ENCODE data around the gene CEP192.

DNA sequence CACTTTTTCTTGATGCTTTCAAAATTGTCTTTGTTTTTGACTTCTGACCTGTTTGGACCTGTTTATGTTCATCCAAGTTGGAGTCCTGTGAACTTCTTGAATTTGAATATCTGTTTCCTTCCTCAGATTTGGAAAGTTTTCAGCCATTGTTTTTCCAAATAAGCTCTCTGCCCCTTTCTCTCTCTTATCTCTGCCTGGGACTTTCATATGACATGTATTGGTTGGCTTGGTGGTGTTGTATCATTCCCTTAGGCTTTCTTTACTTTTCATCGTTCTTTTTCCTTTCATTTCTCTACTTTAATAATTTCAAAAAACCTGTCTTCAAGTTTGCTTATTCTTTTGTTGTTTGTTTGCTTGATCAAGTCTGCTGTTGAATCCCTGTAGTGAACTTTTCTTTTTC lies 167.3 kb downstream of the CEP192 start:
- TF ChIP-seq, protein P1, sequence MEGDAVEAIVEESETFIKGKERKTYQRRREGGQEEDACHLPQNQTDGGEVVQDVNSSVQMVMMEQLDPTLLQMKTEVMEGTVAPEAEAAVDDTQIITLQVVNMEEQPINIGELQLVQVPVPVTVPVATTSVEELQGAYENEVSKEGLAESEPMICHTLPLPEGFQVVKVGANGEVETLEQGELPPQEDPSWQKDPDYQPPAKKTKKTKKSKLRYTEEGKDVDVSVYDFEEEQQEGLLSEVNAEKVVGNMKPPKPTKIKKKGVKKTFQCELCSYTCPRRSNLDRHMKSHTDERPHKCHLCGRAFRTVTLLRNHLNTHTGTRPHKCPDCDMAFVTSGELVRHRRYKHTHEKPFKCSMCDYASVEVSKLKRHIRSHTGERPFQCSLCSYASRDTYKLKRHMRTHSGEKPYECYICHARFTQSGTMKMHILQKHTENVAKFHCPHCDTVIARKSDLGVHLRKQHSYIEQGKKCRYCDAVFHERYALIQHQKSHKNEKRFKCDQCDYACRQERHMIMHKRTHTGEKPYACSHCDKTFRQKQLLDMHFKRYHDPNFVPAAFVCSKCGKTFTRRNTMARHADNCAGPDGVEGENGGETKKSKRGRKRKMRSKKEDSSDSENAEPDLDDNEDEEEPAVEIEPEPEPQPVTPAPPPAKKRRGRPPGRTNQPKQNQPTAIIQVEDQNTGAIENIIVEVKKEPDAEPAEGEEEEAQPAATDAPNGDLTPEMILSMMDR (IDR thresholded peaks at IDR 0.05 in 8 of 11, conservative IDR thresholded peaks at IDR 0.05 in 3 of 11): no peak
- no peak for TF ChIP-seq POLR2AphosphoS5 (IDR thresholded peaks at IDR 0.05)
- no peak for TF ChIP-seq POLR2A (IDR thresholded peaks at IDR 0.05)

Measured in spleen (tissue), 7 donors.